IMR-90 (cell line): ENCODE results near the gene SOX1. TPM values are rescaled to one million over a fixed set of nuclear protein-coding genes. Genes with fewer than 3 reads are reported as not detected.

Experiments used
- ATAC-seq: fragments of 200-7000 bp; cut with Tn5 transposase; 2 replicates; pipeline ENCODE4 v1.9.1; 2020; ENCODE audit warnings: low read depth, mild to moderate bottlenecking, moderate library complexity
- BruUV-seq: library from RNA; stranded (reverse); fragments of 400-500 nt; replicated peaks from 2 replicates; lab custom pipeline; 2021; lab: Mats Ljungman, UMichigan
- CTCF ChIA-PET: fragments of 300-600 bp; formaldehyde crosslinking; extraction: SDS; loops from one replicate; lab custom pipeline; 2021; ENCODE audit warnings: antibody characterized with exemption; lab: Yijun Ruan, JAX
- POLR2A ChIA-PET: fragments of 300-600 bp; sonication (Branson Sonifier 250); formaldehyde crosslinking; loops from one replicate; lab custom pipeline; 2022; ENCODE audit warnings: antibody characterized with exemption; ENCODE audit not compliant: unreplicated experiment; lab: Charles Lee
- DNase-seq: peaks from one replicate; pipeline ENCODE4 v3.0.0; 2013
- H2AFZ ChIP-seq: replicated peaks from 2 replicates; pipeline ENCODE3; 2013; ENCODE audit warnings: low read length, mild to moderate bottlenecking; ENCODE audit not compliant: poor library complexity
- H2AK5ac ChIP-seq: 2 replicates; pipeline ENCODE4 v1.6.1; 2013; ENCODE audit warnings: low read depth, low read length, inconsistent platforms
- H2AK9ac ChIP-seq: replicated peaks from 2 replicates; pipeline ENCODE3; 2013; ENCODE audit warnings: mild to moderate bottlenecking, low read depth, low read length, moderate library complexity; ENCODE audit not compliant: poor library complexity
- H2BK120ac ChIP-seq: 2 replicates; pipeline ENCODE4 v1.6.1; 2013; ENCODE audit warnings: low read depth, low read length, inconsistent platforms
- H2BK15ac ChIP-seq: 3 replicates; pipeline ENCODE4 v1.6.1; 2013; ENCODE audit warnings: low read depth, low read length, inconsistent platforms
- H2BK20ac ChIP-seq: 2 replicates; pipeline ENCODE4 v1.6.1; 2013; ENCODE audit warnings: low read depth, mild to moderate bottlenecking, inconsistent platforms, low read length, moderate library complexity
- H2BK5ac ChIP-seq: 2 replicates; pipeline ENCODE4 v1.6.1; 2013; ENCODE audit warnings: mild to moderate bottlenecking, low read depth, low read length, inconsistent platforms; ENCODE audit not compliant: poor library complexity, severe bottlenecking
- H3K14ac ChIP-seq: replicated peaks from 2 replicates; pipeline ENCODE4 v1.6.1; 2013; ENCODE audit warnings: low read depth, low read length, inconsistent platforms
- H3K18ac ChIP-seq: 2 replicates; pipeline ENCODE4 v1.6.1; 2013; ENCODE audit warnings: low read depth, low read length, control low read depth
- H3K23ac ChIP-seq: 2 replicates; pipeline ENCODE4 v1.6.1; 2013; ENCODE audit warnings: low read depth, low read length, inconsistent platforms
- H3K27ac ChIP-seq: 2 replicates; pipeline ENCODE4 v1.5.1; 2013; ENCODE audit warnings: mild to moderate bottlenecking, control low read depth, low read length; ENCODE audit not compliant: insufficient read depth
- H3K27me3 ChIP-seq: 2 replicates; pipeline ENCODE4 v1.6.1; 2013; ENCODE audit warnings: low read length; ENCODE audit not compliant: control insufficient read depth, insufficient read depth
- H3K36me3 ChIP-seq: 2 replicates; pipeline ENCODE4 v1.6.1; 2013; ENCODE audit warnings: low read length, mixed read lengths; ENCODE audit not compliant: control insufficient read depth, insufficient read depth
- H3K4ac ChIP-seq: 2 replicates; pipeline ENCODE4 v1.6.1; 2013; ENCODE audit warnings: low read depth, low read length, inconsistent platforms
- H3K4me1 ChIP-seq: 2 replicates; pipeline ENCODE4 v1.6.1; 2013; ENCODE audit warnings: low read length, mixed read lengths; ENCODE audit not compliant: control insufficient read depth, insufficient read depth
- H3K4me2 ChIP-seq: 2 replicates; pipeline ENCODE4 v1.6.1; 2013; ENCODE audit warnings: low read depth, mild to moderate bottlenecking, control low read depth, low read length, moderate library complexity
- H3K4me3 ChIP-seq: 2 replicates; pipeline ENCODE4 v1.5.1; 2013; ENCODE audit warnings: low read depth, mild to moderate bottlenecking, control low read depth, low read length, moderate library complexity; ENCODE audit not compliant: insufficient read depth
- H3K56ac ChIP-seq: 2 replicates; pipeline ENCODE4 v1.6.1; 2013; ENCODE audit warnings: low read length, inconsistent platforms; ENCODE audit not compliant: insufficient read depth; ENCODE audit errors: extremely low read depth
- H3K79me1 ChIP-seq, 2 experiments: 2 replicates each; pipeline ENCODE4 v1.6.1; 2013; ENCODE audit warnings: low read length in 2 of 2, inconsistent platforms in 1 of 2, low read depth in 1 of 2
- H3K9ac ChIP-seq: 2 replicates; pipeline ENCODE4 v1.6.1; 2013; ENCODE audit warnings: low read depth, low read length, control low read depth
- H3K9me1 ChIP-seq: 2 replicates; pipeline ENCODE4 v1.6.1; 2013; ENCODE audit warnings: low read length, inconsistent platforms; ENCODE audit not compliant: insufficient read depth
- H3K9me3 ChIP-seq: 2 replicates; pipeline ENCODE4 v1.6.1; 2013; ENCODE audit warnings: low read length; ENCODE audit not compliant: control insufficient read depth, insufficient read depth
- H4K20me1 ChIP-seq: 2 replicates; pipeline ENCODE4 v1.6.1; 2013; ENCODE audit warnings: low read length, inconsistent platforms; ENCODE audit not compliant: insufficient read depth
- H4K5ac ChIP-seq: 2 replicates; pipeline ENCODE4 v1.6.1; 2013; ENCODE audit warnings: mild to moderate bottlenecking, low read depth, low read length, control low read depth
- H4K8ac ChIP-seq, 2 experiments: 2 replicates each; pipeline ENCODE4 v1.6.1; 2013; ENCODE audit warnings: low read depth in 2 of 2, low read length in 2 of 2, control low read depth in 1 of 2, inconsistent platforms in 1 of 2
- H4K91ac ChIP-seq: 2 replicates; pipeline ENCODE4 v1.6.1; 2013; ENCODE audit warnings: low read depth, low read length, inconsistent platforms; ENCODE audit not compliant: insufficient read depth
- BHLHE40 ChIP-seq: fragments of 150-350 bp; IDR thresholded peaks from 2 replicates; pipeline ENCODE4 v1.6.1; 2016; ENCODE audit warnings: mild to moderate bottlenecking, low read depth, low read length
- CTCF ChIP-seq: conservative IDR thresholded peaks from 2 replicates; pipeline ENCODE4 v1.5.1; 2012; ENCODE audit warnings: mild to moderate bottlenecking, low read depth, low read length, improper control_type of control experiment
- ELK1 ChIP-seq: fragments of 150-350 bp; IDR thresholded peaks from 2 replicates; pipeline ENCODE4 v1.6.1; 2016; ENCODE audit warnings: low read depth, mild to moderate bottlenecking, low read length, moderate library complexity, borderline replicate concordance
- FOS ChIP-seq: fragments of 150-350 bp; IDR thresholded peaks from 2 replicates; pipeline ENCODE4 v1.6.1; 2016; ENCODE audit warnings: low read depth, low read length
- MAFK ChIP-seq: IDR thresholded peaks from 2 replicates; pipeline ENCODE4 v1.6.1; 2012; ENCODE audit warnings: low read depth, low read length, improper control_type of control experiment
- MAZ ChIP-seq: IDR thresholded peaks from 2 replicates; pipeline ENCODE4 v1.6.1; 2012; ENCODE audit warnings: low read depth, mild to moderate bottlenecking, low read length, improper control_type of control experiment, moderate library complexity, borderline replicate concordance
- MXI1 ChIP-seq: IDR thresholded peaks from 2 replicates; pipeline ENCODE4 v1.6.1; 2012; ENCODE audit warnings: low read depth, mild to moderate bottlenecking, low read length, moderate library complexity, borderline replicate concordance
- NFE2L2 ChIP-seq: fragments of 150-350 bp; IDR thresholded peaks from 2 replicates; pipeline ENCODE4 v1.6.1; 2016; ENCODE audit warnings: low read depth, mild to moderate bottlenecking, low read length
- POLR2A ChIP-seq: IDR thresholded peaks from 2 replicates; pipeline ENCODE4 v1.6.1; 2012; ENCODE audit warnings: mild to moderate bottlenecking, low read depth, low read length
- RAD21 ChIP-seq: IDR thresholded peaks from 2 replicates; pipeline ENCODE4 v1.6.1; 2012; ENCODE audit warnings: low read length, improper control_type of control experiment
- RCOR1 ChIP-seq: IDR thresholded peaks from 2 replicates; pipeline ENCODE4 v1.6.1; 2012; ENCODE audit warnings: mild to moderate bottlenecking, low read length, improper control_type of control experiment; ENCODE audit not compliant: insufficient replicate concordance
- RFX5 ChIP-seq: IDR thresholded peaks from 2 replicates; pipeline ENCODE4 v1.8.0; 2012; ENCODE audit warnings: low read depth, mild to moderate bottlenecking, low read length, moderate library complexity
- SMC3 ChIP-seq: fragments of 150-350 bp; IDR thresholded peaks from 2 replicates; pipeline ENCODE4 v1.6.1; 2016; ENCODE audit warnings: low read depth, mild to moderate bottlenecking, antibody characterized with exemption, low read length, moderate library complexity
- WGBS, 2 experiments: methylation state at CpG; one replicate each; pipeline versions ENCODE4 v1.1.5 to v1.1.7; 2013; ENCODE audit warnings: missing lambda C conversion rate in 2 of 2; ENCODE audit not compliant: insufficient read length in 1 of 2; ENCODE audit errors: extremely low coverage in 2 of 2; 5-methylcytosine and 5-hydroxymethylcytosine counted together
- dilution Hi-C: fragments of 300-500 bp; cut with HindIII; formaldehyde crosslinking; loops from one replicate; pipeline ENCODE4 v1.14.3; 2018; ENCODE audit warnings: low sequenced_read_pairs; ENCODE audit not compliant: unreplicated experiment
- in situ Hi-C: fragments of 300-500 bp; cut with MboI; formaldehyde crosslinking; loops from 3 replicates; pipeline ENCODE4 v1.14.3; 2019; ENCODE audit warnings: low sequenced_read_pairs, inconsistent platforms, mixed read lengths
- intact Hi-C: fragments of 100-400 bp; cut with micrococcal nuclease; formaldehyde crosslinking; loops from 2 replicates; pipeline ENCODE4 v1.10.0; 2022
- polyA plus RNA-seq, 3 experiments: library from polyadenylated mRNA; depleted of rRNA; stranded (reverse); fragments of >200 nt; gene quantifications; 2 replicates each; pipeline ENCODE4 v1.2.3, GENCODE V29; 2012; ENCODE audit warnings: low replicate concordance in 1 of 3
- total RNA-seq: library from RNA; depleted of rRNA; stranded (reverse); fragments of >200 nt; gene quantifications from 2 replicates; pipeline ENCODE4 v1.2.3, GENCODE V29; 2012

SOX1 gene
- total and polyA plus RNA-seq, 2 of the 4 experiments (the other 2 are of a cell fraction), result not detected

- Histone ChIP-seq H2AK5ac (no peak overlapping the region), H3K18ac (no peak overlapping the region), H3K4me1 (no peaks in the 10 kb centered on the region), H2AK9ac (no peak overlapping the region), H3K9me3 (peaks cover 5% of the 10 kb centered on the region; the same call in 1 of the 2 replicates), H3K4ac (no peak overlapping the region), H2BK5ac (no peak overlapping the region), H3K79me1 (no peaks in the 10 kb centered on the region), H4K20me1 (no peaks in the 10 kb centered on the region), H3K4me2 (no peak overlapping the region), H3K9me1 (no peaks in the 10 kb centered on the region), H3K36me3 (no peaks in the 10 kb centered on the region), H3K9ac (no peak overlapping the region), H3K27me3 (no peaks in the 10 kb centered on the region; the same call in 1 of the 2 replicates), H2BK15ac (no peak overlapping the region), H2BK20ac (no peak overlapping the region), H2BK120ac (no peak overlapping the region), H3K4me3 (no peak overlapping the region), H3K27ac (no peak overlapping the region), H4K5ac (no peak overlapping the region), H4K91ac (no peak overlapping the region), H4K8ac (no peak overlapping the region), H3K23ac (no peak overlapping the region), H2AFZ (no peak overlapping the region), H3K56ac (no peak overlapping the region), H3K14ac (no peak overlapping the region)
- CTCF ChIA-PET, result no interaction called here
- TF ChIP-seq POLR2A (no peak), FOS (no peak), MAFK (no peak), MXI1 (no peak), RCOR1 (no peak), MAZ (no peak), CTCF (no peak), SMC3 (no peak), RFX5 (no peak), RAD21 (no peak), BHLHE40 (no peak), NFE2L2 (no peak), ELK1 (no peak)
- POLR2A ChIA-PET, result no interaction called here
- dilution Hi-C loops (no loop called here), in situ Hi-C loops (no loop called here), intact Hi-C loops (no loop called here)
- ATAC-seq (no peak), DNase-seq (no peak)
- no TSS peak for BruUV-seq
- WGBS, 2 experiments, result no CpG with 5 or more reads among the region's 44 CpGs
Observed at GRCh38 chr13:112104881-112105234, 37.9 kb downstream of the SOX1 start.
